GM20431 (cell line): ENCODE measurements around the gene GLDC.

Experiments used
- in situ Hi-C: fragments of 300-500 bp; cut with MseI, MboI; formaldehyde crosslinking; loops from one replicate; pipeline ENCODE4 v1.15.0; 2020; ENCODE audit warnings: low sequenced_read_pairs; ENCODE audit not compliant: unreplicated experiment

Gene GLDC

DNA sequence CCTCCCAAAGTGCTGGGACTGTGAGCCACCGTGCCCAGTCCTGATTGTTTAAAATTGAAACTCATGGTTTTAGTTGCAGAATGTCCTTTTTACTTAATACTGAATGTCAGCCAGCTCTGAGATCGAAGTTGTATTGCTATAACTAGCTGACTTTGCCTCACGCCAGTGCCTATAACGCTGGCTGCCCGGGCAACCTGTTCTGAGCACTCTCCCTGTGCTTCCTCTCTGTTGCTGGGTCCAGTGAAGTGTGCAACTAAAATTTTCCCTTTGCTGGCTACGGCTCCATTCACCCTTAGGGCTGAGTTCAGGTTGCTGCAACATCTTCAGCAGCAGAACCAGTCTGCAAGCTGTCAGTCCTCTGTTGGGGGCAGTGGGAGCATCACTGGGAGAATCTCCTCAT, 65.9 kb downstream of the GLDC start:
- in situ Hi-C loops, result loop anchor here (10.0 kb wide), 1 partner anchor 95 kb away; no protein-coding TSS in a partner anchor

DNA sequence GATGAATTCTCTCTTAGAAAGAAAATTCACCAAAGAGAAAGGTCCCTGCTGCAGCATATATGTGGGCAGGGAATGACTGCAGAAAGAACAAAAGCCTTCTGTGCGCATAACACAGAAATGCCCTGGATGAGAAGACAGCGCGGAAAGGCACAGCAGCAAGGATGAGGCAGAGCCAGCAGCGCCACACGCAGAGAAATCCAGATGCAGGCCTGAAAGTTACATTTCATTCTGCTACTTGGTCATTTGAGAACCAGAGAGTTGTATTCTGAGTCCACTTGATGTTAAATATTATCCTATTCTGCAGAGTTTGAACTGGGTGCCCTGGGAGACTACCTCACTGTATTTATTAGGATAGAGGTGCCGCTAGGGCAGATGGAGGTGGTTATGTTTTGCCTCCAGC, 68.5 kb downstream of the GLDC start:
- in situ Hi-C loops, result no loop called here

DNA sequence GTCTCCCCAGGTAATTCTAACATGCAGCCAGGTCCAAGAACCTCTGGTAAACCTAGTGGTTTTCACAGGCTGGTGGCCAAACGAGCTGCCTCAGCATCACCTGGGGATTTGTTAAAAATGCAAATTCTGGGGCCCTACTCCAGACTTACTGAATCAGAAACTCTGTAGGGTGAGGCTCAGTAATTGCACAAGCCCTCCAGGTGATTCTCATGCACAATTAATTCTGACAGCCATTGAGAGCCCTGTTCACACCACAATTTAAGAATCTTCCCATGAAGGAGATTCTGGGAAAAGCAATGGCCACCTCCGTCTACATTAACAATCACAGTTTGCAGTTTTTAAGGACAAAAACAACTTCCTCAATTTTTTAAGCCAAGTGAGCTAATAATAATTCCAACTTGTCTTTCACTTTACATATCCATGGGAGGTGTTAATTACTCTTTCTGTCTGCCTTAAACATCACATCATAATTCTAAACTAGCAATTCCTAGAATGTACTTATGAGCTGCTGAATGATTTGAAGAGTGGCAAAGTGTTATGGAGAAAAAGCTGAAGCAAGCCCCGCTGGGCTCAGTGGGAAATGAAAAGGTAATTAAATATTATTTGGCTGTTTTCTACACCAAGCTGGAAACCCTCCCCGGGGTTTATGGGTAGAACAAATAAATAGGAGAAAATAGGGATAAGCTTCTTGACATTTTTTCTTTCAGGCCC, 70.0 kb downstream of the GLDC start:
- in situ Hi-C loops, result no loop called here

DNA sequence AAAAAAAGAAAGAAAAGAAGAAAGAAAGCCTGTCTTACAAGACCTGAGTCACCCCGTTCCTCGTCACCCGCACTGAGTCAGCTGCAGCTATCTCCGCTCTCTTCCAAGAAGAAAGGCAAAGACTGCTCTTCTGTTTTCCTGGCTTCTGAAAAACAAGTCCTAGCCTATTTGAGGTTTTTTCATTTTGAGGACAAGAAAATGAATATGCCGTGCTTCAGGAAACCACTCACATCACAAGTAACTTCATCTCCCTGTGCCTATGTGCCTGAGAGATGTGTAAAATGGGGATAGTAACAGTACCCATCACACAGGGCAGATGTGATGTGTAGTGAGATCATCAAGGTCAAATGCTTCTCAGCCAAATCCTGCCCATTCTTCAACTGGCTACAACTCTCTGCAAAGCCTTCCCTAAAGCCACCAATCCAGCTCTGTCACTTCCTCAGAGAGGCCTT, 78.4 kb downstream of the GLDC start:
- in situ Hi-C loops, result loop anchor here (25.0 kb wide), 2 partner anchors 205 to 505 kb away; no protein-coding TSS in a partner anchor

DNA sequence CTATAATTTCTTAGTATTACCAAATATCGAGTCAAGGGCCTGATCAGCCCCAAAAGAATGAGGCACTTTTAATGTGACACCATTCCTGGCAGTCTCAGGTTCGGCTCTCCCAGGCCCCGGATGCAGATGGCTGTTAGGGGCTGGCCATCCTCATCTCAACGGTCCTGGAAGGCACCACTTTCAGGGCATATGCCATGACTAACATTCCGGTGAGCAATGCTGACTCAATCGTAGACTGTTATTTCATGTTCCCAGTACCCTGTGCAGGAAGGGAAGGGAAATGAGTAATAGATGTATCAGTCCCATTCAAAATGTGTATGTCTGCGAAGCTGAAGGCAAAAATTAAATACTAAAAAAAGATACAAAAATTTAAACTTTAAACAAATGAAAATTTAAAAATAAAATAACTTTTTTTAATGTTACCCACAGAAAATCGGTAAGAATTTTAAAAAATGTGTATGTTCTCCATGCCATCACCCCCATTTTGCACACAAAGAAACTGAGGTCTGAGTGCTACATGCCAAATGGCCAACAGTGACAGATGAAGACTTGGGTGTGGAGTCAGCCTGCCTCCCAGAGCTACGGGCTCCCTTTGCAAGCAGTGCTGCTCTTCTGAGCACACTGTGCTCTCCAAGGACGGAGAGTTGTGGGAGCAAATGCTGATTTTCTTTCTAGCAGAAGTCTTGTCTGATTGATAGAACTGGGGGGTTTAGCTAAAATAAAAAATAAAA, 79.0 kb downstream of the GLDC start:
- in situ Hi-C loops, result loop anchor here (25.0 kb wide), 2 partner anchors 204 to 504 kb away; no protein-coding TSS in a partner anchor

DNA sequence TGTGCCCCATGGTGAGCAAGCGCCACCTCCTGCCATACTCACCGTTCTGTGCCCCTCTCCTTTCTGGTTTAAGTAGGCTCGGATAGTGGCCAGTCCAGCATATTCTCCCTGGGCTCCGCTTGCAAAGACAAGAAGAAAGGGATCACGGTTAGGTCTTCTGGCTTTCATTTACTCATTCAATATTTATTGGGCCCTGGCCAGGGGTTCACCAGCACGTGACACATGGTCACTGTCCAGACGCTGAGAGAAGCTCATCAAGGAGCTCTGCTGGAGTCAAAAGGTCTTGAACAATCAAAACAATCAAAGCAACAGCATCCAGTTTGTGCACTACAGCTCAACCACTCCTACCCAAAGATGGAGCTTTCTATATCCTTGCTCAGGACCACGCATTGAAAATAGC, 80.2 kb downstream of the GLDC start:
- in situ Hi-C loops, result loop anchor here (25.0 kb wide), 2 partner anchors 203 to 503 kb away; no protein-coding TSS in a partner anchor

DNA sequence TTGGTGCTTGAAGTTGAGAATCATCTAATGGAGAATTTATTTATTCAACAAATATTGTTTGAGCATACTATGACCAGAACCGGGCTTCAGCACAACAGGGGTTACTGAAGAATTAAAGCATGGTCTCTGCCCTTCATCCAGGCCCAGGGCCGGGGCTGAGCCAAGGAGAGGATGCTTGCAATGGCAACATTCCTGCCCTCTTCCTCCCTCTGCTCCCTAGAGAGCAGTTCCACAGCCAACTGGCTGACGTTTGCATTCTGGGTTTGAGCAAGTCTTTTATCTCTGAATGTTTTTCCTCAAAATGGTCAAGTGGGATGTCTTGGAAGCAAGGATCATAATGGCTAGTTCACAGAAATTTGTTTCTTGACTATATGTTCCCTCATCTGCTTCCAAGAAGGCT, 80.7 kb downstream of the GLDC start:
- in situ Hi-C loops, result loop anchor here (25.0 kb wide), 2 partner anchors 203 to 503 kb away; no protein-coding TSS in a partner anchor

DNA sequence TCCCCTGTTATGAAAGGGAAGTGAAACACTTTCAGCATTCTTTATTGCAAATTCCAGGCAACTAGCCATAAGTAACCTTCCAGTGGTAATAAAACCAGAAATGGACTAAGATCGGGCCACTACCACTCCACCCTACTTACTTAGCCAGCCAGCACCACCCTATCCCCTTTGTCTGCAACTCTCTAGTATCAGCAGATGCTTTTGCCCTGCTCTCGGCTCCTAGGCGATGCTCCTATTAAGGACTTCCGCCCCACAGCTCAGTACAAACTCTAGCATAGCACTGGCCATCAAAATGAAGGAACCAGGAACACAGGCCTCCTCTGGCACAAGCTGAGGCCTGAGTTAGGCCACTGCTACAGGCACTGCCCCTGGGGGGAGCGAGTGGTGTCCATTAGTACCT, 81.2 kb downstream of the GLDC start:
- in situ Hi-C loops, result loop anchor here (25.0 kb wide), 2 partner anchors 202 to 502 kb away; no protein-coding TSS in a partner anchor

DNA sequence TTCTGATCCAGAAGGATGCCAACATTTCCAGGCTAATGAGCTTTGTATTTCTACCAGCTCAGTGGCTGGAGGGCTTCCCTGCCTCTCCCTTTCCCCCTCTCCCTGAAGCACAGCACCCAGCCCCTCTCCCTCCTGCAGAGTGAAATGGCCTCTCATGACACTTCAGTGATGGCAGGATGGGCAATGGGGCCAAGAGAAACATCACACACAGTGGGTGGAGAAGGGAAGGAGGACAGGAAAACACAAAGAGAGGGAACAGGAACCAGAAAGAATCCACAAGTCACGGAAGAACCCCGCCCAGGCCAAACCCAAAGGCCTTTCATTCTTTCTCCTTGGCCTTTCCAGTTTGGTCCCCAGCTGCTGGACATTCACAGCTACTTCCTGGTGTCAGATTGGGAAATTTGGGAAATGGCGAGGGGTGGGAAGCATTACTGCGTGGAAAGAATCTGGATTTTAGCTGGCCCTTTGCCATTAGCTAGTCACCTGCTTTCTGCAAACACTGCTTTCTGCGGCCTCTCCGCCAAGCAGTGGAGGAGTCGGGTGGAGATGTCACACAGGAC, 82.6 kb downstream of the GLDC start:
- in situ Hi-C loops, result loop anchor here (25.0 kb wide), 2 partner anchors 201 to 501 kb away; no protein-coding TSS in a partner anchor

DNA sequence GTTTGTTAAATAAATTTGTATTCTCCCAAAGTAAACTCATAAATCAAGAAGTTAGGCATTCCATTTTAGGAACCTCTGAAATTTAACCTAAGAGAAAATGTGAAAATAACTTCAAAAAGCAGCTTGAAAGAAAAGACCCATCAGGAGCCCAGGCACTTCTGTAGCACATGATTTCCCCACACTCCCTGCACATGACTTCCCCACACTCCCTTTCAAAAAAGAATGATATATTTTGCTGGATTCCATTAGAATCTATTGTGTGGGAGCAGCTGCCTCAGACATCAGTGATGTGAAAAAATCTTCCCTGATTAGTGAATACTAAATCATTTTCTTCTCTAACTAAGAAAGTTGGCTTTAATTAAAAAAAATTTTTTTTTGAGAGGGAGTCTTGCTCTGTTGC, 83.3 kb downstream of the GLDC start:
- in situ Hi-C loops, result loop anchor here (25.0 kb wide), 2 partner anchors 200 to 500 kb away; no protein-coding TSS in a partner anchor

DNA sequence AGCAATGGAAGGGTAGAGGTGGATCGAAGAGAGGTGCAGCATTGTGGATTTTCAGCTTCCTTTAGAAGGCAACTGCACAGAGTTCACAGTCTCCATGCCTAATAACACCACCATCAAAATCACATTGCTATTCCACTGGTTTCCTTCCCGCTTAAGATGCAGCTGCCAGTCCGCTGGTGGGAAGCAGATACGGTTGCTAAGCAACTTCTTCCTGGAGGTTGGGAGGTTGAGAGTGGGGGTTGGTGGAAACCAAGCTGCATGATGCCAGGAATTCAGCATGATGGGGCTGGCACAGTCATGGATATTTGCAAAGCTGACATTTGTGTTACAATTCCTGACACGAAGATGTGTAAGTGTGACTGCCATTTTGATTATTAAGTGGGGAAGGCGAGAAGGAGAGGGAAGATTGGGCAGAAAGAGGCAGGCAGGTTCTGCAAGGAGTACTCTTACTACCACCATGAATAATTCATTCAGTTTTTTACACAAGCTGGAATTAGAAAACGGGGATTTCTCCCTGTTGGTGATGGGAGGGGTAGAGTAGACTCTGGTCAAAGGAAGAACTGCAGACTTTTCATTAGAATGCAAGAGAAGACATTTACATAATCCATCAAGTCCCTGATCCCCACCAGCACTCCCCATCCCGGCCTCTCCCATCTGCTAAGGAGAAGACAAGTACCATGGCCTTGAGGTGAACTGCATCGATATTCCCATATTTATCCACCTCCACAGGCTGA, 87.5 kb downstream of the GLDC start:
- in situ Hi-C loops, result loop anchor here (25.0 kb wide), 2 partner anchors 196 to 496 kb away; no protein-coding TSS in a partner anchor

DNA sequence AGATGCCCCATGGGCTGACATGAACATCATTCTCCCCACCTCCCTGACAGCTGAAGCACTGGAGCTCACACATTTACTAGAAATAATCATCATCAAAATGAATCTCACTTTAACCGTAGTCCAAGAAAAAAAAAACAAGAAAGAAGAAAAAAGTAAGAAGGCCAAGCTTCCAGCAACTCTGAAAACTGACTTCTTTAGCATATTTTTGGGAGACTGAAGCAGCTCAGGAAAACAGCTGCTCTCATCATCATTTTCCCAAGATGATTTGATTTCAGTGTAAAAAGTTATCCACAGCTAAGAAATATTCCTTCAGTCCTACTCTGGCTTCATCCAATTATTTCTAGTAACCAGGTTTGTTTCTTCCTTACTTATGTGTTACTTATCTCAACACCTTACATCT, 91.7 kb downstream of the GLDC start:
- in situ Hi-C loops, result loop anchor here (25.0 kb wide), 2 partner anchors 192 to 492 kb away; no protein-coding TSS in a partner anchor

DNA sequence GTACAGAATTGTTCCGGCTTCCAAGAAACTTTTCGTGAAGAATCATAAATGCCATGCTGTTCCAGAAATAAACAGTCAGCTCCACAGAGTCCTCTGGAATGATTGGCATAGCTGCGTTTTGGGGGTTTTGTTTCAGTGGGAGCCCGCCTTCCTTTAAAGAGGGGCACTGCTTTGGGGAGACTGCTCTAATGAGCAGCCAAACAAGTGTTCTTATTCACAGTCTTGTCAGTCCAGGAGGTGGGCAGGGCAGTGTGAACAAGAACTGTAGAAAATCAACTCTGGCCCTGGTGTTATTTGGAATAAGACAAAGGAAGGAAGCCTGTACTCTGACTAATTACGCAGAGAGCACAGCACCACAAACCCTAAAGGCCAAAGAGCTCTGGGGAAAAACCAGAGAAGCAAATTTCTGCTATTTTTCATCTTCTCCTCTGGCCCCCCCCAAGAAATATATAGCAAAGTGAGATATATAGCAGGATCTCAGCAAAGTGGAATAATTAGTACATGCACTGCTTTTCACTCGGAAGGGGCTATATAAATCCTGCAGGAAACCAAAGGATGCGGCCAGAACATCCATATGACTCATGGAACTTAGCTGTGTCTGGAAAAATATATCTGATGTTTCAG, 92.9 kb downstream of the GLDC start:
- in situ Hi-C loops, result loop anchor here (25.0 kb wide), 2 partner anchors 190 to 490 kb away; no protein-coding TSS in a partner anchor

DNA sequence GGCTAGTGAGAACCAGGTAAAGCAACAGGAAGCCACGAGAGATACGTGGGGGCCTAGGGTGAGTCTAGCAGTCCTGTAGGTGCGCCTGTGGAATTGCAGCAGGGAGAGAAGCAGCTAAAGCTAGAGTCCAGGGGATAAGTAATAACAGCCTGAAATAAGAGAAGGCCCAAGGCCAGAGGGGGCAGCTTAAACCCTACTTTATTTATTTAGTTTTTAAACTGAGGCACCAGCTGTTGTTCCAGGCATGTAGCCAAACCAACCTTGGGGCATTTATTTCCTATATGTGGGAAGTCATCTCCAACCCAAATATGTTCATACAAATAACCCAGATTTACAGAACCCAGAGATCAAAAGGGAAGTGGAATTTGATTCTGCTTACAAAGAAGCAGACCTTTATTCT, 93.5 kb downstream of the GLDC start:
- in situ Hi-C loops, result loop anchor here (25.0 kb wide), 2 partner anchors 190 to 490 kb away; no protein-coding TSS in a partner anchor

DNA sequence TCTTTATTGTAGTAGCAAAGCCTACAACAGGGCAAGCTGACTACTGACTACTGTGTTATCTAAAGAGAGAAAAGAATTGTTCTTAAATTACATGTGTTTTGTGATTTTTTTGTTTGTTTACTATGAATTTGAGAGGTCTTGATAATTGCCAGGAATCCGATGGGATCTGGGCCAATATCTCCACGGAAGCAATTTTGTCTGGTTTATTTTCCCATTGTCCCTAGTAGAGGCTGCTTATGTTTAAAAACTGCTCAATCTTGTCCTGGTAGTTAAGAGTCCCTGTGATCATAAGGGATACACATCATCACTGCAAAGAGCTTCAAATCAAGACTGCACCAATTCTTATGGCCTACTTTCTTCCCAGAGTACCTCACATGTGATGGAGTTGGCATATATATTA, 94.4 kb downstream of the GLDC start:
- in situ Hi-C loops, result loop anchor here (25.0 kb wide), 2 partner anchors 189 to 489 kb away; no protein-coding TSS in a partner anchor

DNA sequence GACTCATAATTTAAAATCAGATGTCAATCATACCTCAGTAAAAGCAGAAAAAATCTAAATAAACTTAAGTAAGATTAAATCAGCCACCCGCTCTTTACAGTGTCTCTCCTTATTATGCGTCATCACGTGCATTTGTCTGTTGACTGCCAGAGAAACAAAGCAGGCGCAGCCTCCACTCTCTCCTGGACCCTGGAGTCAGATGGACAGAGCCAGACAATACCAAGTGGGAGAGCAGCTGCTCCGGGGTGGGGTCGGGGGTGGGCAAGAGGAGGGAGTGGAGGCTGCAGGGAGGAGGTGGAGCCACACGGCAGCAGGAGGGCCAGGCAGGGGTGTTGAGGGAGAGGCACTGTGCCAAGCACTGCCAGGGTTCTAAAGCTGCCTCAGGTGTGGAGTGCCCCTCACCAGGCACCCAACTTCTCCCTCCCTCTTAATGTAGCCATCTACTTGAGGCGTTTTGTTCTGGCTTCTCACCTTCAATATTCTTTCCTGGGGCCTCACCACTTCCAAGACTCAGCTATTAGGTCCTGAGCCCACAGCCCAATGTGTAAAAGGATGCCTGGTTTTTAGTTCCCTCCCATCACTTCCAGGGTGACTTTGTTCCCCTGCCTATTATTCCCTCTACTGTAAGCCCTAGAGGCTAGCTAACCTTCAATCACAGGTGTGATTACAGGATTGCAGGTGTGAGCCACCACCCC, 96.3 kb downstream of the GLDC start:
- in situ Hi-C loops, result no loop called here

DNA sequence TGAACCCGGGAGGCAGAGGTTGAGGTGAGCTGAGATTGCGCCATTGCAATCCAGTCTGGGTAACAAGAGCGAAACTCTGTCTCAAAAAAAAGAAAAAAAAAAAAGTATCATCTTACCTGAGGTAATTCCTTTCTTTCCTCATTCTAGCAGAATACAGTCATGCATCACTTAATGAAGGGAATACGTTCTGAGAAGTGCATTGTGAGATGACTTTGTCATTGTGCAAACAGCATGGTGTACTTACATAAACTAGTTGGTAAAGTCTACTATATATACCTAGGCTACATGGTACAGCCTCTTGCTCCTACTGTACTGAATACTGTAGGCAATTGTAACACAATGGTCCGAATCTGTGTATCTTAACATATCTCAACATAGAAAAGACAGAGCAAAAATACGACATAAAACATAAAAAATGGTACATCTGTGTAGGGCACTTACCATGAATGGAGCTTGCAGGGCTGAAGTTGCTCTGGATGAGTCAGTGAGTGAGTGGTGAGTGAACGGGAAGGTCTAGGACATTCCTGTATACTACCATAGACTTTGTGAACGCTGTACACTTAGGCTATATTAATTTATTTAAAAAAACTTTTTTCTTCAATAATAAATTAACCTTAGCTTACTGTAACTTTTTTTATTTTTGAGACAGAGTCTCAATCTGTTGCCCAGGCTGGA, 100.4 kb downstream of the GLDC start:
- in situ Hi-C loops, result no loop called here

DNA sequence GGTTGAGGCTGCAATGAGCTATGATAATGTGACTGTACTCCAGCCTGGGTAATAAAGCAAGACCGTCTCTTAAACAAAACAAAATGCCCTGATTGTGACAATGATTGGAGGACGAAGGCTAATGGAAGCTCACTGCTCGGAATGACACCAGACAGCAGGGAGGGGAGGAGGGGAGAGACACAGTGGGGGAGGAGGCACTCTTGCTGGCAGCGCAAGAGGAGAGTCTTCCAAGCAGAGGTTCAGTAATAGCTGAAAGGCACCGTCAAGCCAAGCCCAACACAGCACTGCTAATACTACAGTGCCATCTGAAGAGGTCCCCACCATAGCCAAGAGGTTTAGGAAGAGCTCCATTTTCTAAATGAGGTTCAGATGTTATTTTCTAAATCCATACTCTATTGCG, 102.3 kb downstream of the GLDC start:
- in situ Hi-C loops, result no loop called here
